Measurements from ENCODE around the gene GTF3C4.
A peak's percentile ranks its signal among the peaks of the same experiment; 100 is the strongest.

The GTF3C4 gene

GRCh38 chr9:132648283-132648682 is 22.0 kb upstream of the GTF3C4 start:
- DNase-seq = no peak

GRCh38 chr9:132648685-132649084 is 21.6 kb upstream of the GTF3C4 start:
- no peak for DNase-seq

GRCh38 chr9:132651259-132651658 is 19.0 kb upstream of the GTF3C4 start:
- DNase-seq = no peak

GRCh38 chr9:132656299-132656698 is 14.0 kb upstream of the GTF3C4 start:
- no peak for DNase-seq

GRCh38 chr9:132662152-132662945 is 7.9 kb upstream of the GTF3C4 start:
- DNase-seq = no peak

- no peak for DNase-seq
These were observed 7.1 kb upstream of the GTF3C4 start for GRCh38 chr9:132663117-132663516.

GRCh38 chr9:132663851-132664250 is 6.4 kb upstream of the GTF3C4 start:
- DNase-seq = no peak

GRCh38 chr9:132669319-132669697 is 956 bp upstream of the GTF3C4 start:
- DNase-seq = no peak

- peak; percentile 91 for DNase-seq
These were observed 387 bp upstream of the GTF3C4 start, which contains the start of gene DDX31 for GRCh38 chr9:132669698-132670456. Gene DDX31, minus strand, starts transcription at chr9:132669983. Its CDS starts 49 bp downstream, at chr9:132669934.

GRCh38 chr9:132671620-132672412 is 1.6 kb downstream of the GTF3C4 start:
- DNase-seq = no peak

- DNase-seq = no peak
These were observed 2.1 kb downstream of the GTF3C4 start for GRCh38 chr9:132672413-132672690.

- no peak for DNase-seq
These were observed 3.1 kb downstream of the GTF3C4 start for GRCh38 chr9:132673355-132673754.

- no peak for DNase-seq
These were observed 4.2 kb downstream of the GTF3C4 start for GRCh38 chr9:132674485-132674884.

GRCh38 chr9:132677976-132678375 is 7.7 kb downstream of the GTF3C4 start:
- no peak for DNase-seq

GRCh38 chr9:132679946-132680625 is 9.8 kb downstream of the GTF3C4 start:
- no peak for DNase-seq

- no peak for DNase-seq
These were observed 11.3 kb downstream of the GTF3C4 start for GRCh38 chr9:132681561-132681960.

GRCh38 chr9:132683873-132684272 is 13.6 kb downstream of the GTF3C4 start:
- no peak for DNase-seq

- DNase-seq = no peak
These were observed 20.4 kb downstream of the GTF3C4 start for GRCh38 chr9:132690696-132691095.

- DNase-seq = no peak
These were observed 23.9 kb downstream of the GTF3C4 start for GRCh38 chr9:132694144-132694543.

GRCh38 chr9:132697230-132697629 is 27.0 kb downstream of the GTF3C4 start:
- no peak for DNase-seq

- DNase-seq = no peak
These were observed 28.7 kb downstream of the GTF3C4 start for GRCh38 chr9:132698989-132699388.

- DNase-seq = no peak
These were observed 29.7 kb downstream of the GTF3C4 start for GRCh38 chr9:132699956-132700355.

GRCh38 chr9:132702254-132702653 is 32.0 kb downstream of the GTF3C4 start:
- DNase-seq = no peak

Data from stimulated activated CD8-positive, alpha-beta memory T cell treated with anti-CD3 and anti-CD28 coated beads, Interleukin-4, amount 100 ng/mL, for 48 hours (primary cell).